Measurements from ENCODE around the gene MPC2.
"Not testable (repeated sequence)": the region's sequence is repeated elsewhere in the genome, so short reads cannot be mapped to it uniquely, and the experiment has no call there.

MPC2 gene

DNA sequence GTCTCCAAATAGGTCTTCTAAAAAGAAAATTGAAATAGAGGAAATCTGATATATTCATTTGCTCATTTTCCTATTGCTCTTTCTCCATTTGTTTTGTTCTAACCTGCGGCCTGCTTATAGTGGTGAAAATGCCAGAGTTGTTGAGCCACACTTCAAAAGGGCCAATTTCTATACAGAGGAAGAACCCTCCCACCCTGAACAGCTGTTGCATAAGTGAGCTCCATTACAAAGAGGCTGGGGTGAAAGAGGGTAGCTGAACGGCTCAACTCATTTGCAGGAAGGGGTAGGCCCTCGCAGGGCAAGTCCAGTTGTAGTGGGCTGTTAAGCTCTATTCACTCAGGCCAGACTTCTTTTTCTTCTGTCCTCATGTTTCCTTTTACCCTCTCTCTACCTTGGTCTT, 31.7 kb downstream of the MPC2 start:
- DNase-seq (ENCODE audit: low read depth, low spot score), result no peak

GRCh38 chr1:167904652-167905130, 32.2 kb downstream of the MPC2 start:
- DNase-seq (ENCODE audit: low read depth, low spot score), result no peak

DNA sequence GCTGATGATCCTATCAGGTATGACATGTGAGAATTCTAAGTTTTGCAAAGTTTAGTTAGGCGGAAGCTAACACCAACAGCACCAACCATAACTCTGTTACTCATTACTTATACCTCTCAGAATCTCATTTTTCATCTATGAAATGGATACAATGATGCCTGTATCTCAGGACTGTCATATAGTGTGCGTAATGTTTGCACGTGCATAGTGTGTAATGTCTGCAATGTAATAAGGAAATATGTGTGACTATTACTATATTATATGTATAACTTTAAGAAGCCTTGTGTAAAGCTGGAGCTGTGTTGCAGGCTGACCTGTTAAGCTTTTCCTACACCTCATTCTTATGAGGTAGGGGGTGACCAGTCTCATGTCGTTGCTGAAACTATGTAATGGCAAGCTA, 36.0 kb downstream of the MPC2 start:
- DNase-seq (ENCODE audit: low read depth, low spot score), result no peak

GRCh38 chr1:167899253-167899681, 37.6 kb downstream of the MPC2 start:
- DNase-seq (ENCODE audit: low read depth, low spot score), result no peak

DNA sequence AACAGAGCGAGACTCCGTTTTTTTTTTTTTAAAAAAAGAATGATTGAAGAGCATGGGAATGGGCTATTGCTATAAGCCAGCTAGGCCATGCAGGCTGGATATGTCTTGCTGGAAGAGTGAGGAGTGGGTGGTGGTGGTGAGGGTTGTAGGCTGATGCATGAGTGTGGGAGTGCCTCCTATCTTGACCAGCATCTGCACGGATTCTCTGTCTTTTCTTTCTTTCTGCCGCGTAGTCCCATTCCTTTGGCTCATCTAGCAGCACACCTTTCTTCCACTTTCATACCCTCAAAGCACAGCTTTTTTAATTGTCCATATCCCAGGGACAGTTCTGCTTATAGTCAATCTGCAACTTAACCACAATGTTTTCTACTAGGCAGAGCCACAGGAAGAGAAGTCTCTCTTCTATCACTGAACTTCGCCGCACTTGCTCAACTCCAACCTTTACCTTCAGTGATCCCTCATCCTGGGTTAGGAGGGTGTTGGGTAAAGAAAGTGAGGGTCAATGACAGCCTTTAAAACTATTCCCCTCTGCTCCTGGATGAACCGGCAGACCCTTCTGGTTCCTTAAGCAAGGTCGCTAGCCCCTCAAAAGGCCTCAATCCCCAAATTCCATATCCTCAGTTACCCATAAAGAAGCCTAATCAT, 38.2 kb downstream of the MPC2 start:
- no peak for DNase-seq (ENCODE audit: low read depth, low spot score)

- DNase-seq (ENCODE audit: low read depth, low spot score), result no peak
Measured at GRCh38 chr1:167893798-167894197, 43.1 kb downstream of the MPC2 start.

DNA sequence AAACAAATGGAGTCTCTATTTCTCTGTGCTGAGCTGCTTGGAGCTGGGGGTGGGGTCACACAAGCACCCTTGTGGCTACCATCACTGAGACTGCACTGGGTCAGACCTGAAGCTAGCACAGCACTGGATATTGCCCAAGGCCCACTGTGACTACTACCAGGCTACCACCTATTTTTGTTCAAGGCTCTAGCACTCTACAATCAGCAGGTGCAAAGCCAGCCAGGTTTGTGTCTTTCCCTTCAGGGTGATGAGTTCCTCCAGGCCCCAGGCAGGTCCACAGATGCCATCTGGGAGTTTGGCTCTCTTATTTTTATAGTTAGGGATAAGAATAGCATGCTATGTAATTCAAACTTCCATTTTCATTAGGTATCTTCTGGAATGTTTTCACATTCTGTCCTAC, 46.5 kb downstream of the MPC2 start:
- DNase-seq (ENCODE audit: low read depth, low spot score), result no peak

- not testable (repeated sequence) for DNase-seq (ENCODE audit: low read depth, low spot score)
Measured at GRCh38 chr1:167887187-167887586, 49.7 kb downstream of the MPC2 start.

DNA sequence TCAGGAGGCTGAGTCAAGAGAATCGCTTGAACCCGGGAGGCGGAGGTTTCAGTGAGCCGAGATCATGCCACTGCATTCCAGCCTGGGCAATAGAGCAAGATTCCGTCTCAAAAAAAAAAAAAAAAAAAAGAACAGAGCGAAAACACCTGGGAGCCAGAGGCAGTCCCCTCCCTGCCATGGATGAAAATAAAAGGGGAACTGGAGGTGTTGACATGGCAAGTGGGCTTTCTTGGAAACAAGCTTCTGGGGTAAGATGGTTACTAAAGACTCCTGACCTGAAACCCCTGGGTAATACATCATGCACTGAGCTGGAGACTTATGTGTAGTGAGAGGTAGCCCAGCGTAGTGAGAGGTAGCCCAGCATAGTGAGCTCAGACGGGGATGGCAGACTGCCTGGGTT, 54.5 kb downstream of the MPC2 start:
- no peak for DNase-seq (ENCODE audit: low read depth, low spot score)

DNA sequence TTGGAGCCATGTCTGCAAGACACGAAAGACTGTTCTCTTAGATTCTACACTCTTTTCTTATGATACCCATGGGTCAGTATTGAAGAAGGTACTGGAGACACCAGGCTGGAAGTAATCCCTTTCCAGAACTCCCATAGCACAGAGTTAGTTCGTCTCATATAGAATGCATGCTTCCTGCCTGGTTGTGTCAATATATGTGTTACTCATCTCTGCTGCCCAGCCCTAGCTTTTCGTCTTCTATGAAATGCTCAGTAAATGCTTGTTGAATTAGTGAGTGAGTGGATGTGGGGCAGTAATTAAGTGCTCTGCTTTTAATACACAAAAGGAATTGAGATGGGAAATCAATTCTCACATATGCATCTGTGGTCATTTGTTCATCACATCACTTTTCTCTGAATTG, 55.1 kb downstream of the MPC2 start:
- DNase-seq (ENCODE audit: low read depth, low spot score), result no peak

DNA sequence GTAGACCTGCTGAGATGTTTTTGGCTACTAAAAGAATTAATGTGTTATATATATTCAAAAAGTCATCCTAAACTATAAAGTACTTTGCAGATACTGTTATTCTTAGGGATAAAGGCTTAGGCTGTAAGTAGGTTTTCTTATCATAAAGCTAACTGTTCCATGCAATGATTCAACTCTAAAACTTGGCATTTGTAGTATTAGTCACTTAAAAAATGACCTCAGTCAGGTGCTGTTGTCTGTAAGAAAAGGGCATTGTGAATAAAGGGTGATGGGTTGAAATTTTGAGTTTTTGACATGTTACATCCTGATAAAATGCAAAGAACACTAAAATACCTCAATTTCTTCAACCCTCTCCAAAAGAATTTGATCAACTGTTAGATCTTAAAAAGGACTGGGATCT, 55.8 kb downstream of the MPC2 start:
- DNase-seq (ENCODE audit: low read depth, low spot score), result no peak

DNA sequence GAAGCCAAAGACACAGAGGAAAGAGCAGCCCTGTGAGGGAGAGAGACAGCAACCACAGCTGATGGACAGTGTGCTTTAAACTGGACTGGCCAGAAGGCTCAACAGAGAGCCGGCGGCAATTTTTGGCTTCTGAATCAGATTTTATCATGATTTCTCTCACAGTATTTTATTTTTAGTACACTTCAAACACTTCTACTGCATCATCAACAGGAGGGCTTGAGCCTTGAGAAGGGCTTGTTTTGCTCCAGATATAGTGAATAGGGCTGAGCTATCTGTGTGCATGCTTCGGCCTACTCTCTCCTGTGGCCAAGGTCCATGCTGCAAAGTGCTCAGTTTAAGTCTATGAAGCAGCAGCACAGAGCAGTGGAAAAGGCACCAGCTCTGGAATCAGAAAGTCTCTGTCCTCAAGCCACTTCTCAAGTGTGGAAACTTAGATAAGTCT, 56.3 kb downstream of the MPC2 start:
- DNase-seq (ENCODE audit: low read depth, low spot score), result no peak

- DNase-seq (ENCODE audit: low read depth, low spot score), result no peak
Measured at GRCh38 chr1:167879508-167879907, 57.4 kb downstream of the MPC2 start.

DNA sequence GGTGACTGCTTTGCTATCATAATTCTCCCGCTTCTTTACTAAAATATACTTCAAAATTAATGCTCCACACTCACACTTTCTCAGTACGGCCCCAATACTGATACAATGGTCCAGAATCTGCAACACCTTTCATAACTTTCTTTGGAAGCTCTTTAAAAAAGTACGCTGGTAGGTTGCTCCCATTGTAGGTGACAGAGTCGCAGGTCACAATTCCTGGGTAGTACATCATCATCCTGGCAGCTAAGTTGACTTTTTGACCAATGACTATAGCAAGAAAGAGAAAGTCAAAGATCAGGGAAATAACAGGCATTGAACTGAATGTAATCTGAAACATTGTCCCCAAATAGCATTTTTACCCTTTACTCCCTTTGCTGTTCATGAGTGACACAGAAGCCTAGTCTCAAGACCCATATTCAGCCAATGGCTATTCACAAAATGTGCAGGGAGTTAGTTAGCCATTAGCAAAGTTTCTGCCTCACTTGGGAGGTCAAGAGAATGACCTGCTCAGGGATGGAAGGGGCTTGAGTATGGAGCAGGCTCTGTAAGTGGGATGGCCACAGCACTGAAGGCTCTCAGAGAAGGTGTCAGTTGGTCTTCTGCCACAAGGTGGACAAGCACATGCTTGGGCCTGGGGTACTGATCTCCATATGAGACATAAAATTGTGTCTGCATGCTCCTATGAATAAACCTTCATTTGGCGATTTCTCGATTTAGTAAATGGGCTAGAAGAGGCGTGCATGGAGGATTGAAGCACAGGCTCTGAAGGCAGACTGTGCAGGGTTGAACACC, 58.3 kb downstream of the MPC2 start:
- no peak for DNase-seq (ENCODE audit: low read depth, low spot score)

GRCh38 chr1:167876597-167877175, 60.2 kb downstream of the MPC2 start:
- DNase-seq (ENCODE audit: low read depth, low spot score), result no peak

- DNase-seq (ENCODE audit: low read depth, low spot score), result no peak
Measured at GRCh38 chr1:167871331-167871730, 65.5 kb downstream of the MPC2 start.

DNA sequence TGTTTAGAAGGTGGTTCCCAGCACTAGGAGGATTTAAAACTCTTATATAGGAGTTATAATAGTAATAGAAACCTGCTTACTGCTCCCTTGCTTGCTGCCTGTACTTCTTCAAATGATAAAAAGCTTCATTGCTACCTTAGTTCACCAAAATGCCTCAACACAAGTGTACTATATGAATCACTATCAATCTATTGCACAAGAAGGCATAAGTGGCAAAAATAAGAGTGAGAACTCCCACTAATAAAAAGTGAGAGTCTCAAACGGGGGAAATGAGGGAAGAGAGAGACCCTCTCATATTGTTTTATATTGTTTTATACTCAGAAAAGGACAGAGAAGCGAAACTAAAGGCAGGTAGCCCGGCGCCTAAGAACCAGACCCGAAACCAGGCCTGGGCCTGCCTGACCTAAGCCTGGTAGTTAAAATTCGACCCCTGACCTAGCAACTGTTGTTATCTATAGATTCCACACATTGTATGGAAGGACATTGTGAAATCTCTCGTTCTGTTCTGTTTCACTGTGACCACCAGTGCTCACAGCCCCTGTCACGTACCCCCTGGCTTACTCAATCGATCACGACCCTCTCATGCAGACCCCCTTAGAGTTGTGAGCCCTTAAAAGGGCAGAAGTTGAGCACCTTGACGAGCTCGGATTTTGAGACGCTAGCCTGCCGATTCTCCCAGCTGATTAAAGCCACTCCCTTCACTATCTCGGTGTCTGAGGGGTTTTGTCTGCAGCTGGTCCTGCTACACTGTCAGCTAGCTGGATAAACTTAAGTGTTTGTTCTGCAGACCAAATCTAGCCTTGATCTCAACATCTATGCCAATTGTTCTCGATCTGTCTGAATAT, 67.5 kb downstream of the MPC2 start:
- DNase-seq (ENCODE audit: low read depth, low spot score), result not testable (repeated sequence)

GRCh38 chr1:167866739-167867414, 70.0 kb downstream of the MPC2 start:
- not testable (repeated sequence) for DNase-seq (ENCODE audit: low read depth, low spot score)

Data from activated CD4-positive, CD25-positive, alpha-beta regulatory T cell treated with anti-CD3 and anti-CD28 coated beads, Interleukin-2, amount 50 U/mL, for 16 hours (primary cell).